WTC11 (cell line): ENCODE results near the gene TRIM43. TPM values are rescaled to one million over a fixed set of nuclear protein-coding genes. Genes with fewer than 3 reads are reported as not detected.

Source experiments
- ATAC-seq: fragments of 200-7000 bp; cut with Tn5 transposase; 2 replicates; pipeline ENCODE4 v1.10.0; 2021; ENCODE audit warnings: mild to moderate bottlenecking, moderate library complexity
- CTCF ChIA-PET: fragments of 300-600 bp; sonication (Branson Sonifier 250); formaldehyde crosslinking; loops from one replicate; lab custom pipeline; 2021; ENCODE audit warnings: antibody characterized with exemption; lab: Charles Lee
- POLR2A ChIA-PET: fragments of 350-600 bp; sonication (Branson Sonifier 250); formaldehyde crosslinking; loops from one replicate; lab custom pipeline; 2021; ENCODE audit warnings: antibody characterized with exemption; lab: Charles Lee
- DNase-seq: peaks from one replicate; pipeline ENCODE4 v3.0.0; 2021; ENCODE audit warnings: low spot score
- H3K27ac Mint-ChIP-seq: 2 replicates; pipeline ENCODE4 v1.8.0; 2021; ENCODE audit warnings: mixed read lengths
- H3K27me3 Mint-ChIP-seq: 2 replicates; pipeline ENCODE4 v1.8.0; 2021; ENCODE audit warnings: low read depth, mild to moderate bottlenecking, moderate library complexity, mixed read lengths
- H3K36me3 Mint-ChIP-seq: 2 replicates; pipeline ENCODE4 v1.8.0; 2021; ENCODE audit warnings: mixed read lengths
- H3K4me1 Mint-ChIP-seq: 2 replicates; pipeline ENCODE4 v1.8.0; 2022; ENCODE audit warnings: mixed read lengths
- H3K4me3 Mint-ChIP-seq: 2 replicates; pipeline ENCODE4 v1.8.0; 2021; ENCODE audit warnings: mild to moderate bottlenecking, moderate library complexity, mixed read lengths
- H3K9me3 Mint-ChIP-seq: 2 replicates; pipeline ENCODE4 v1.8.0; 2021; ENCODE audit warnings: mixed read lengths
- AR ChIP-seq: fragments of 250-450 bp; sonication (Bioruptor Pico); IDR thresholded peaks from 2 replicates; pipeline ENCODE4 v1.9.0; 2021; ENCODE audit warnings: mild to moderate bottlenecking
- ATF2 ChIP-seq: sonication (generic); formaldehyde crosslinking; IDR thresholded peaks from 2 replicates; pipeline ENCODE4 v1.8.1; 2022; ENCODE audit warnings: low read depth, missing genetic modification reagents, borderline replicate concordance
- CBFB ChIP-seq: sonication (generic); formaldehyde crosslinking; IDR thresholded peaks from 2 replicates; pipeline ENCODE4 v1.8.1; 2022; ENCODE audit warnings: mild to moderate bottlenecking, low read depth, missing genetic modification reagents
- CREM ChIP-seq: sonication (generic); formaldehyde crosslinking; IDR thresholded peaks from 2 replicates; pipeline ENCODE4 v1.8.1; 2022; ENCODE audit warnings: mild to moderate bottlenecking, missing genetic modification reagents, moderate library complexity
- E2F1 ChIP-seq: sonication (generic); formaldehyde crosslinking; IDR thresholded peaks from 2 replicates; pipeline ENCODE4 v1.8.0; 2022; ENCODE audit warnings: mild to moderate bottlenecking, missing genetic modification reagents
- E2F4 ChIP-seq: sonication (generic); formaldehyde crosslinking; IDR thresholded peaks from 2 replicates; pipeline ENCODE4 v1.8.1; 2022; ENCODE audit warnings: low read depth, mild to moderate bottlenecking, moderate library complexity, missing genetic modification reagents, borderline replicate concordance
- ETV6 ChIP-seq: sonication (generic); formaldehyde crosslinking; IDR thresholded peaks from 2 replicates; pipeline ENCODE4 v1.8.1; 2022; ENCODE audit warnings: mild to moderate bottlenecking, missing genetic modification reagents
- FOXK1 ChIP-seq: sonication (generic); formaldehyde crosslinking; IDR thresholded peaks from 2 replicates; pipeline ENCODE4 v1.8.0; 2022; ENCODE audit warnings: mild to moderate bottlenecking, moderate library complexity, missing genetic modification reagents
- GTF2I ChIP-seq: fragments of 250-450 bp; sonication (Bioruptor Pico); conservative IDR thresholded peaks from 2 replicates; pipeline ENCODE4 v1.4.0; 2021; ENCODE audit warnings: mild to moderate bottlenecking
- IRF2 ChIP-seq: sonication (generic); formaldehyde crosslinking; IDR thresholded peaks from 2 replicates; pipeline ENCODE4 v1.8.0; 2022; ENCODE audit warnings: low read depth, missing genetic modification reagents, borderline replicate concordance
- MLX ChIP-seq: sonication (generic); formaldehyde crosslinking; IDR thresholded peaks from 2 replicates; pipeline ENCODE4 v1.8.1; 2023; ENCODE audit warnings: mild to moderate bottlenecking, missing genetic modification reagents, moderate library complexity
- MXD4 ChIP-seq: fragments of 250-450 bp; sonication (Bioruptor Pico); IDR thresholded peaks from 2 replicates; pipeline ENCODE4 v1.8.0; 2021; ENCODE audit warnings: mild to moderate bottlenecking, moderate library complexity, borderline replicate concordance
- NR1H2 ChIP-seq: sonication (generic); formaldehyde crosslinking; IDR thresholded peaks from 2 replicates; pipeline ENCODE4 v1.9.0; 2021; ENCODE audit warnings: mild to moderate bottlenecking, moderate library complexity, missing genetic modification reagents
- PREB ChIP-seq: sonication (generic); formaldehyde crosslinking; IDR thresholded peaks from 2 replicates; pipeline ENCODE4 v1.8.1; 2022; ENCODE audit warnings: mild to moderate bottlenecking, missing genetic modification reagents, moderate library complexity, borderline replicate concordance
- SMAD3 ChIP-seq: sonication (generic); formaldehyde crosslinking; IDR thresholded peaks from 2 replicates; pipeline ENCODE4 v1.8.0; 2022; ENCODE audit warnings: missing genetic modification reagents, mild to moderate bottlenecking, borderline replicate concordance
- SP1 ChIP-seq: sonication (generic); formaldehyde crosslinking; conservative IDR thresholded peaks from 2 replicates; pipeline ENCODE4 v1.8.1; 2022; ENCODE audit warnings: missing genetic modification reagents
- TEAD4 ChIP-seq: sonication (generic); formaldehyde crosslinking; IDR thresholded peaks from 2 replicates; pipeline ENCODE4 v1.8.0; 2022; ENCODE audit warnings: mild to moderate bottlenecking, missing genetic modification reagents
- ZBTB21 ChIP-seq: sonication (generic); formaldehyde crosslinking; IDR thresholded peaks from 2 replicates; pipeline ENCODE4 v1.8.1; 2023; ENCODE audit warnings: mild to moderate bottlenecking, missing genetic modification reagents, borderline replicate concordance
- ZNF219 ChIP-seq: sonication (generic); formaldehyde crosslinking; IDR thresholded peaks from 2 replicates; pipeline ENCODE4 v1.8.0; 2023; ENCODE audit warnings: missing genetic modification reagents, mild to moderate bottlenecking, borderline replicate concordance
- ZNF232 ChIP-seq: sonication (generic); formaldehyde crosslinking; IDR thresholded peaks from 2 replicates; pipeline ENCODE4 v1.8.0; 2022; ENCODE audit warnings: mild to moderate bottlenecking, missing genetic modification reagents
- ZNF425 ChIP-seq: fragments of 250-450 bp; sonication (Bioruptor Pico); conservative IDR thresholded peaks from 2 replicates; pipeline ENCODE4 v1.9.0; 2021; ENCODE audit warnings: mild to moderate bottlenecking
- ZNF512 ChIP-seq: sonication (generic); formaldehyde crosslinking; IDR thresholded peaks from 2 replicates; pipeline ENCODE4 v1.8.1; 2022; ENCODE audit warnings: missing genetic modification reagents, borderline replicate concordance
- total RNA-seq: library from RNA; stranded (reverse); gene quantifications from 3 replicates; pipeline ENCODE4 v1.2.3, GENCODE V29; 2021

TRIM43 gene
- total RNA-seq, 1 experiment from 2014 or later = not detected

GRCh38 chr2:95575857-95576256, 15.9 kb upstream of the TRIM43 start:
- Mint-ChIP-seq H3K4me1 (peaks cover 6% of the 10 kb centered on the region), H3K36me3 (no peaks in the 10 kb centered on the region), H3K4me3 (no peak overlapping the region), H3K27me3 (no peaks in the 10 kb centered on the region; the same call in 1 of the 2 replicates), H3K27ac (no peak overlapping the region), H3K9me3 (no peaks in the 10 kb centered on the region)
- DNase-seq (no peak), ATAC-seq (no peak)
- ChIA-PET POLR2A (no interaction called here), CTCF (no interaction called here)
- TF ChIP-seq ZNF232 (CRISPR knock-in tag) (no peak), ZNF425 (CRISPR knock-in tag) (no peak)

GRCh38 chr2:95578539-95578938, 13.3 kb upstream of the TRIM43 start:
- Mint-ChIP-seq H3K27ac (no peak overlapping the region), H3K36me3 (no peaks in the 10 kb centered on the region), H3K9me3 (peaks cover under 1% of the 10 kb centered on the region; the same call in 1 of the 2 replicates), H3K4me1 (peaks cover 6% of the 10 kb centered on the region), H3K4me3 (no peak overlapping the region), H3K27me3 (no peaks in the 10 kb centered on the region; the same call in 1 of the 2 replicates)
- TF ChIP-seq ZNF219 (CRISPR knock-in tag) = no peak
- no peak for TF ChIP-seq SMAD3 (CRISPR knock-in tag)
- TF ChIP-seq CREM (CRISPR knock-in tag) = no peak
- no peak for TF ChIP-seq MXD4 (CRISPR knock-in tag)
- TF ChIP-seq ETV6 = no peak
- no peak for TF ChIP-seq E2F4 (CRISPR knock-in tag)
- no peak for TF ChIP-seq E2F1 (CRISPR knock-in tag)
- no peak for TF ChIP-seq GTF2I (CRISPR knock-in tag)
- no peak for TF ChIP-seq FOXK1 (CRISPR knock-in tag)
- no peak for TF ChIP-seq ATF2 (CRISPR knock-in tag)
- TF ChIP-seq TEAD4 (CRISPR knock-in tag) = no peak
- no peak for TF ChIP-seq IRF2 (CRISPR knock-in tag)
- no peak for TF ChIP-seq SP1 (CRISPR knock-in tag)
- no peak for TF ChIP-seq ZNF512 (CRISPR knock-in tag)
- TF ChIP-seq CBFB = no peak
- no peak for TF ChIP-seq NR1H2 (CRISPR knock-in tag)
- no peak for TF ChIP-seq PREB (CRISPR knock-in tag)
- no peak for TF ChIP-seq ZBTB21
- no peak for TF ChIP-seq MLX (CRISPR knock-in tag)
- TF ChIP-seq AR (CRISPR knock-in tag) = no peak
- 0 out of 2 replicates have a peak, but pooled peaks have one; percentile 39 for ATAC-seq
- DNase-seq = no peak
- ChIA-PET CTCF (interaction anchor here (0.6 kb wide), 1 partner anchor 189 kb away, joined by 4 read pairs; no protein-coding TSS in a partner anchor), POLR2A (no interaction called here)
